Activated naive CD8-positive, alpha-beta T cell treated with anti-CD3 and anti-CD28 coated beads, Interleukin-2, amount 10 ng/mL, durations not matched to agents 7 days and 5 days (primary cell): ENCODE measurements around the gene BICRAL. TPM values are rescaled to one million over a fixed set of nuclear protein-coding genes. Genes with fewer than 3 reads are reported as not detected.

Experiments
- ATAC-seq: fragments of 150-1000 bp; cut with Tn5 transposase; one replicate; pipeline ENCODE4 v1.10.0; 2021; ENCODE audit warnings: low read depth, moderate library complexity
- POLR2A ChIA-PET: fragments of 350-600 bp; sonication (Branson Sonifier 250); formaldehyde crosslinking; loops from one replicate; lab custom pipeline; 2021; ENCODE audit warnings: antibody characterized with exemption; lab: Charles Lee
- DNase-seq: peaks from one replicate; pipeline ENCODE4 v3.0.0; 2021
- H3K27ac Mint-ChIP-seq: one replicate; pipeline ENCODE4 v1.8.0; 2022; ENCODE audit warnings: mild to moderate bottlenecking, mixed read lengths
- H3K27me3 Mint-ChIP-seq: one replicate; pipeline ENCODE4 v1.8.0; 2022; ENCODE audit warnings: mild to moderate bottlenecking, moderate library complexity, mixed read lengths
- H3K36me3 Mint-ChIP-seq: one replicate; pipeline ENCODE4 v1.8.0; 2021; ENCODE audit warnings: mild to moderate bottlenecking, mixed read lengths
- H3K4me1 Mint-ChIP-seq: one replicate; pipeline ENCODE4 v1.8.0; 2021; ENCODE audit warnings: mixed read lengths
- H3K4me3 Mint-ChIP-seq: one replicate; pipeline ENCODE4 v1.8.0; 2022; ENCODE audit warnings: mild to moderate bottlenecking, moderate library complexity, mixed read lengths
- H3K9me3 Mint-ChIP-seq: one replicate; pipeline ENCODE4 v1.8.0; 2021; ENCODE audit warnings: mixed read lengths
- total RNA-seq, 2 experiments: library from RNA; stranded (reverse); gene quantifications; one replicate each; pipeline ENCODE4 v1.2.3, GENCODE V29; 2021

BICRAL gene
- total RNA-seq, 2 experiments from 2014 or later, result 28.3 to 29.6 TPM

- no peaks in the 10 kb centered on the region for H3K27me3 Mint-ChIP-seq
- ATAC-seq (no peak), DNase-seq (no peak)
- peak overlapping the region; percentile 100 for H3K4me3 Mint-ChIP-seq
- peaks cover 20% of the 10 kb centered on the region for H3K36me3 Mint-ChIP-seq
- peaks cover 1% of the 10 kb centered on the region for H3K9me3 Mint-ChIP-seq
- peak overlapping the region; percentile 100 for H3K27ac Mint-ChIP-seq
- H3K4me1 Mint-ChIP-seq, result peaks cover 22% of the 10 kb centered on the region
- POLR2A ChIA-PET, result interaction anchor here (0.6 to 8.0 kb wide), 11 partner anchors 10 to 853 kb away, joined by 4 to 450 read pairs (median 5); partner anchors contain the start of genes BICRAL, RPL7L1 and USP49
Observed at GRCh38 chr6:42748203-42748898, 33.5 kb upstream of the BICRAL start.

DNA sequence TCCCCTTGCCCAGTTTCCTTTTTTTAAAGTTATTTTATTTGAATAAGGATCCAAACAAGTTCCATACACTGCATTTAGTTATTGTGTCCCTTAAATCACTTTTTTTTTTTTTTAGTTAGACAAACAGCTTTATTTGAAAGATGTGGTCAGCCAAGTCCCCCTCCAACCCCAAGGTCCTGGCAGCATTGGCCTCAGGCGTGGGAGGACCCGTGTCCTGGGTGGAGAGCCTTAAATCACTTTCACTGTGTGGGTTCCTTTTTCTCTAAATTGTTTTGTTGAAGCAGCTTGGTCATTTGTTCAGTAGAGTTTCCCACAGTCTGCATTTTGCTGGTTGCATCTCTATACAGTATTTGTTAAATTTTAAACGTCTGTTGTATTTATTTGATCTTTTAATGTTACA, 30.8 kb upstream of the BICRAL start:
- DNase-seq (no peak), ATAC-seq (no peak)
- Mint-ChIP-seq H3K27me3 (no peaks in the 10 kb centered on the region), H3K27ac (no peak overlapping the region), H3K9me3 (peaks cover 1% of the 10 kb centered on the region), H3K4me3 (no peak overlapping the region), H3K36me3 (peaks cover 13% of the 10 kb centered on the region), H3K4me1 (peaks cover 18% of the 10 kb centered on the region)
- POLR2A ChIA-PET, result interaction anchor here (8.0 kb wide), 1 partner anchor 24 kb away, joined by 450 read pairs; the partner anchor contains the start of gene BICRAL

- Mint-ChIP-seq H3K4me3 (no peak overlapping the region), H3K36me3 (peaks cover 19% of the 10 kb centered on the region), H3K27me3 (no peaks in the 10 kb centered on the region), H3K27ac (no peak overlapping the region), H3K9me3 (peaks cover 1% of the 10 kb centered on the region), H3K4me1 (peaks cover 11% of the 10 kb centered on the region)
- POLR2A ChIA-PET, result interaction anchor here (0.9 kb wide), 1 partner anchor 9 kb away, joined by 3 read pairs; the partner anchor contains the start of gene TBCC
- ATAC-seq, result no peak
- no peak for DNase-seq
Observed at GRCh38 chr6:42754759-42755158, 27.1 kb upstream of the BICRAL start.

DNA sequence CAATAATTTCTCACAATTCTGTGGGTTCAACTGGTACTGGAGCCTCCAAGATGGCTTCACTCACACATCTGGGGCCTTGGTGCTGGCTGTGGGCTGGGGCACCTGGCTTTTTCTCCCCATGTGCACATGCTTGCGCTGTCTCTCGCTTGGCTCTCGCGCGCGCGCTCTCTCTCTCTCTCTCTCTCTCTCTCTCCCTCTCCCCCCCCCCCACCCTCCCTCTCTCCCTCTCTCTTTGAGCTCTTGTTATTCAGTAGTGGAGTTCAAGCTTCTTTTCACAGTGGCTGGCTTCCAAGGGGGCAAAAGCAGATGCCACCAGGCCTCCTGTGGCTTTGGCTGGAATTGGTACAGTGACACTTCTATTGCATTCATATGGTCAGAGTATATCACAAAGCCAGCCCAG, 25.1 kb upstream of the BICRAL start:
- Mint-ChIP-seq H3K27ac (no peak overlapping the region), H3K36me3 (peaks cover 16% of the 10 kb centered on the region), H3K4me1 (peaks cover 11% of the 10 kb centered on the region), H3K4me3 (no peak overlapping the region), H3K27me3 (no peaks in the 10 kb centered on the region), H3K9me3 (peaks cover 1% of the 10 kb centered on the region)
- POLR2A ChIA-PET, result no interaction called here
- DNase-seq, result no peak
- no peak for ATAC-seq

DNA sequence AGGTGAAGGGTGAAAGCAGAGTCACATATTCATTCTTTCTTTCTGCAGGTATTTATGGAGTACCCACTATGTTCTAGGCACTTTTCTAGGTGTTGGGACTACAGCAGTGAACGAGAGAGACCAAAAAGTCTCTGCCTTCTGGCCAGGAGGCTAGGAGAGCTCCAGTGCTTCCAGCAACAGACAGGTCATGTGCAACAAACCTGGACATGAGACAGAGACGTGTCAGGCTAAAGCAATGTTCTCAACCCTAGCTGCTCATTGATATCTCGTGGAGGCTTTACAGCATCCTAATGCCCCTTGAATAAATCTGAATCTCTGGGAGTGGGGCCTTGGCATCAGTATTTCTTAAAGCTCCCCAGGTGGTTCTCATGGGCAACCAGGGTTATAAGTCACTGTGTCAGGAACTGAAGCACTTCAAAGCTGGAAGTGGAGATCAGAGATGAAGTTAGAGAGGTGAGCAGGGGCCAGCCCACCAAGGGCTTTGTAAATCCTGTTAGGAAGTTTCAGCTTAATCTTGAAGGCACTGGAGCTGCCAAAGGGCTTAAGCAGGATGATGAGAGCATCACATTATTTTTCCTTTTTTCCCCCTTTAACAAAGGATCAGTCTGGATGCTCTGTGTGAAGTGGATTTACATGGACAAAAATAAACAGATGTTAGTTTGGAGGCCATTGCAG, 23.0 kb upstream of the BICRAL start:
- no peak for ATAC-seq
- H3K4me3 Mint-ChIP-seq, result no peak overlapping the region
- no peak overlapping the region for H3K27ac Mint-ChIP-seq
- H3K36me3 Mint-ChIP-seq, result peaks cover 11% of the 10 kb centered on the region
- peaks cover 7% of the 10 kb centered on the region for H3K4me1 Mint-ChIP-seq
- POLR2A ChIA-PET, result interaction anchor here (0.6 to 1.6 kb wide), 5 partner anchors 11 to 82 kb away, joined by 3 to 7 read pairs (median 5); partner anchors contain the start of gene BICRAL
- H3K27me3 Mint-ChIP-seq, result no peaks in the 10 kb centered on the region
- no peaks in the 10 kb centered on the region for H3K9me3 Mint-ChIP-seq
- no peak for DNase-seq

- no peak for ATAC-seq
- H3K27ac Mint-ChIP-seq, result no peak overlapping the region
Observed at GRCh38 chr6:42761287-42762067, 20.4 kb upstream of the BICRAL start.

DNA sequence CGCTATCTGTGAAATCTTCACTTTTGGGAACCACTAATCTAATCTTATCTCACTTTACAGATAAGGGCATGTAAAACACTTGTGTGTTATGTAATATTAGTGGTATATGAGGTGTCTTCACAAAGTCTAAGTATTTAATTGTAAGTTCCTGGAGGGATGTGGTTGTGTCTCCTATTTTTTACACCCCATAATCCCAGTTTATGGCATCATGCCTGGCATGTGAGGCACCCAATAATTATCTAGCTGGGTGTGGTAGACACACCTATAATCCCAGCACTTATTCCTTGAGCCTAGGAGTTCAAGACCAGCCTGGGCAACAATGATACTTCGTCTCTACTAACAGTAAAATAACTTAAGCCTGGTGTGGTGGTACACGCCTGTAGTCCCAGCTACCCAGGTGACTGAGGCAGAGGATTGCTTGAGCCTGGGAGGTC, 19.4 kb upstream of the BICRAL start:
- Mint-ChIP-seq H3K27ac (no peak overlapping the region), H3K36me3 (peaks cover 17% of the 10 kb centered on the region), H3K4me3 (no peak overlapping the region), H3K4me1 (peaks cover 7% of the 10 kb centered on the region), H3K9me3 (no peaks in the 10 kb centered on the region), H3K27me3 (no peaks in the 10 kb centered on the region)
- POLR2A ChIA-PET, result interaction anchor here (1.0 to 2.3 kb wide), 3 partner anchors 8 to 16 kb away, joined by 3 to 7 read pairs (median 4); no protein-coding TSS in a partner anchor
- DNase-seq, result no peak
- no peak for ATAC-seq

More at GRCh38 chr6:42761287-42762067, 20.4 kb upstream of the BICRAL start:
- H3K9me3 Mint-ChIP-seq, result no peaks in the 10 kb centered on the region
- H3K4me3 Mint-ChIP-seq, result no peak overlapping the region
- H3K4me1 Mint-ChIP-seq, result peaks cover 7% of the 10 kb centered on the region
- H3K36me3 Mint-ChIP-seq, result peaks cover 18% of the 10 kb centered on the region
- DNase-seq, result no peak
- no peaks in the 10 kb centered on the region for H3K27me3 Mint-ChIP-seq
- POLR2A ChIA-PET, result interaction anchor here (1.0 to 2.3 kb wide), 3 partner anchors 9 to 16 kb away, joined by 3 to 7 read pairs (median 5); partner anchors contain the start of gene TBCC

DNA sequence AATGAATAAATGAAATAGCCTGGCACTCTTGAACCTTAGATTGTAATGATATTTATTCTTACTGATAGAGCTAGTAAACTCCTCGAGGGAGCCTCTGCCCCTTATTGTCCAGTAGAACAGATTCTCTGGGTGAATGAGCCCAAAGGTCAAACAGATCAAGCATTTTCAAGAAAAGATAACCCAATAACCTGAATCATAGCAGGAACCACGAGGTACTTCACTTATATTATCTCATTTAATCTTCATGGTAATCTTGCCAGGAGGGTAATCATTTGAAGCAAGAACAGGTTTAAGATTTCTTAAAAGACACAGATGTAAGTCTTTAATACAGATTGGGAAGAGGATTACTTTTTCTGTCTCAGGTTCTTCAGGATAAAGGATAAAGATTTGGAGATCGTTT, 18.9 kb upstream of the BICRAL start:
- POLR2A ChIA-PET, result interaction anchor here (1.3 to 2.3 kb wide), 2 partner anchors 8 to 16 kb away, joined by 4 to 7 read pairs; no protein-coding TSS in a partner anchor
- Mint-ChIP-seq H3K9me3 (no peaks in the 10 kb centered on the region), H3K27ac (no peak overlapping the region), H3K36me3 (peaks cover 19% of the 10 kb centered on the region), H3K4me1 (peaks cover 6% of the 10 kb centered on the region), H3K4me3 (no peak overlapping the region), H3K27me3 (no peaks in the 10 kb centered on the region)
- DNase-seq (no peak), ATAC-seq (no peak)

- Mint-ChIP-seq H3K27me3 (no peaks in the 10 kb centered on the region), H3K36me3 (peaks cover 12% of the 10 kb centered on the region), H3K4me3 (no peak overlapping the region), H3K27ac (no peak overlapping the region), H3K4me1 (no peaks in the 10 kb centered on the region), H3K9me3 (no peaks in the 10 kb centered on the region)
- ATAC-seq (no peak), DNase-seq (no peak)
- POLR2A ChIA-PET, result interaction anchor here (0.5 to 22.2 kb wide), 3 partner anchors 16 to 18 kb away, joined by 3 to 450 read pairs (median 6); partner anchors contain the start of genes BICRAL and TBCC
Observed at GRCh38 chr6:42764911-42765648, 16.8 kb upstream of the BICRAL start.

DNA sequence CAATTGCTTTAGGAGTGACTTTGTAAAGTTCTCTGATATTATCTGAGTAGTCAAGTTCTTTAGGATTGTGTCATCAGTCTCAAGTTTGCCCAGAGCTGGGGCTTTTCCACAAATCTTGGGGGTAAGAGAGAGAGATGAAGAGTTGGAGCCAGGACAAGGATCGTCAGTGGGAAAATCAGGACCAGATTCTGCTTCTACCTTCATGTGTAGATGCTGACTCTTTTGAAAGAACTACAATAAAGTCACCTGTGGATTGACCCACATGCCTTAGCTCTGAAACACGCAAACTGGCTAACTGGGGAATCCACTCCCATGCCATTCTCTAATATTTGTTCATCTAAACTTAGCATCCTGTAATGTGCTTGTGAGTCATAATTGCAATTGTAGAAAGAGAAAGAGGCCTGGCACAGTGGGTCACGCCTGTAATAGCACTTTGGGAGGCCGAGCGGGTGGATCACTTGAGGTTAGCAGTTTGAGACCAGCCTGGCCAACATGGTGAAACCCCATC, 15.6 kb upstream of the BICRAL start:
- DNase-seq, result no peak
- Mint-ChIP-seq H3K27ac (no peak overlapping the region), H3K4me1 (peaks cover 6% of the 10 kb centered on the region), H3K36me3 (peaks cover 13% of the 10 kb centered on the region), H3K4me3 (no peak overlapping the region), H3K27me3 (peaks cover 2% of the 10 kb centered on the region), H3K9me3 (no peaks in the 10 kb centered on the region)
- no peak for ATAC-seq
- POLR2A ChIA-PET, result interaction anchor here (22.2 kb wide), 1 partner anchor 19 kb away, joined by 450 read pairs; the partner anchor contains the start of gene TBCC

GRCh38 chr6:42769051-42769450, 12.8 kb upstream of the BICRAL start:
- DNase-seq (no peak), ATAC-seq (no peak)
- Mint-ChIP-seq H3K9me3 (no peaks in the 10 kb centered on the region), H3K4me1 (peaks cover 26% of the 10 kb centered on the region), H3K27me3 (peaks cover 2% of the 10 kb centered on the region), H3K27ac (no peak overlapping the region), H3K36me3 (peaks cover 15% of the 10 kb centered on the region), H3K4me3 (no peak overlapping the region)
- POLR2A ChIA-PET, result interaction anchor here (8.1 to 22.2 kb wide), 2 partner anchors 15 to 22 kb away, joined by 168 to 450 read pairs; partner anchors contain the start of genes BICRAL and TBCC

- ATAC-seq (no peak), DNase-seq (no peak)
- no peaks in the 10 kb centered on the region for H3K9me3 Mint-ChIP-seq
- peaks cover 2% of the 10 kb centered on the region for H3K27me3 Mint-ChIP-seq
- peaks cover 33% of the 10 kb centered on the region for H3K4me1 Mint-ChIP-seq
- POLR2A ChIA-PET, result interaction anchor here (0.7 to 22.2 kb wide), 7 partner anchors 7 to 761 kb away, joined by 3 to 450 read pairs (median 7); partner anchors contain the start of genes BICRAL and TBCC
- H3K4me3 Mint-ChIP-seq, result no peak overlapping the region
- H3K27ac Mint-ChIP-seq, result peak overlapping the region; percentile 11
- H3K36me3 Mint-ChIP-seq, result peaks cover 15% of the 10 kb centered on the region
Observed at GRCh38 chr6:42769836-42770235, 12.0 kb upstream of the BICRAL start.
